Activated CD4-positive, alpha-beta T cell treated with anti-CD3 and anti-CD28 coated beads, Interleukin-2, amount 50 U/mL, for 16 hours (primary cell): Measurements from ENCODE around the gene ASTE1.

Experiments
- DNase-seq: peaks from one replicate; pipeline ENCODE4 v3.0.0-alpha.2; 2020

ASTE1 gene, protein sequence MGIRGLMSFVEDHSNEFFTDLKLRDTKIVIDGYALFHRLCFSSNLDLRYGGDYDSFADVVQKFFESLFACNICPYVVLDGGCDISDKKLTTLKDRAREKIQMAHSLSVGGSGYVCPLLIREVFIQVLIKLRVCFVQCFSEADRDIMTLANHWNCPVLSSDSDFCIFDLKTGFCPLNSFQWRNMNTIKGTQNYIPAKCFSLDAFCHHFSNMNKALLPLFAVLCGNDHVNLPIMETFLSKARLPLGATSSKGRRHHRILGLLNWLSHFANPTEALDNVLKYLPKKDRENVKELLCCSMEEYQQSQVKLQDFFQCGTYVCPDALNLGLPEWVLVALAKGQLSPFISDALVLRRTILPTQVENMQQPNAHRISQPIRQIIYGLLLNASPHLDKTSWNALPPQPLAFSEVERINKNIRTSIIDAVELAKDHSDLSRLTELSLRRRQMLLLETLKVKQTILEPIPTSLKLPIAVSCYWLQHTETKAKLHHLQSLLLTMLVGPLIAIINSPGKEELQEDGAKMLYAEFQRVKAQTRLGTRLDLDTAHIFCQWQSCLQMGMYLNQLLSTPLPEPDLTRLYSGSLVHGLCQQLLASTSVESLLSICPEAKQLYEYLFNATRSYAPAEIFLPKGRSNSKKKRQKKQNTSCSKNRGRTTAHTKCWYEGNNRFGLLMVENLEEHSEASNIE

DNA sequence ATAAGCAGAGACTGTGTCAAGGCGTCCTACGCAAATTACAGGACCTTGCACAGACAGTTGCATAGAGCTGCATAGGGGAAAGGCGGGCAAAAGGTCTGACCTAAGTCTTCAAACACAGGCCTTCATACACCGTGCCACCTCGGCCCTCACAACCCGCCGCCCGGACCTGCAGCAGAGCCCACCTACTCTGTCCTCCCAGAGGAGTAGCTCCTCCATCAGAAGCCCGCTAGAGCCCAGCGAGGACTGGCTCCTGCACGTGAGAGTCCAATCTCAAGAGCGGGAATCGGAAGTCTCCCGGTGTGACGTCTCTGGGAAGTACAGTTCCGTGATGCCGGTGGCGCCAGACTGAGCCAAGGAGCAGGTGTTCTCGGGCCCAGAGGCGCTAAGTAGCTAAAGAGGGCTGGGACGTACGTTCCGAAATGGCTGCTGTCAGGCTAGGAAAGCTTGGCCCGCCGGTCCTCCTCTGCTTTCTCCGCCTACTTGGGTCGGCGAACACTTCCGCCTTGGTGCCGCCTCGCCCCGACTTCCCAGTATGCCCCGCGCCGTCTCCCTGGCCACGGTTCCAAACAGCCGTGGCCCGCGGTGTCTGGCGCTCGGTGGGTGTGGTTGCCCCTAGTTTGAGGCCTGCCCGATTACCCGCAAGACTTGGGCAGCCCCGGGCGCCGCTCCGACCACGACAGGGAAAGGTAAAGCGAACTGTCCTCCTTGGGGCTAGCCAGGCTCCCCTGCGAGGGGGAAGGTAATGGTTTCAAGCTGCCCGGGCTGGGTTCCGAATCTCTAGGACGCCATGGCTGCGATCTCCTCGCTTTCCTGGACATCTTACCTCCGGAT lies at the start of gene ASTE1, which contains the start of gene NEK11:
ASTE1 (minus strand) TSS at position 505 of the 831 bp plus-strand sequence. CDS start 1,519 bp downstream, outside the sequence.
NEK11 (plus strand) TSS at position 557 of the 831 bp plus-strand sequence. CDS start 2,832 bp downstream, outside the sequence.
- DNase-seq, result peak; percentile 91

DNA sequence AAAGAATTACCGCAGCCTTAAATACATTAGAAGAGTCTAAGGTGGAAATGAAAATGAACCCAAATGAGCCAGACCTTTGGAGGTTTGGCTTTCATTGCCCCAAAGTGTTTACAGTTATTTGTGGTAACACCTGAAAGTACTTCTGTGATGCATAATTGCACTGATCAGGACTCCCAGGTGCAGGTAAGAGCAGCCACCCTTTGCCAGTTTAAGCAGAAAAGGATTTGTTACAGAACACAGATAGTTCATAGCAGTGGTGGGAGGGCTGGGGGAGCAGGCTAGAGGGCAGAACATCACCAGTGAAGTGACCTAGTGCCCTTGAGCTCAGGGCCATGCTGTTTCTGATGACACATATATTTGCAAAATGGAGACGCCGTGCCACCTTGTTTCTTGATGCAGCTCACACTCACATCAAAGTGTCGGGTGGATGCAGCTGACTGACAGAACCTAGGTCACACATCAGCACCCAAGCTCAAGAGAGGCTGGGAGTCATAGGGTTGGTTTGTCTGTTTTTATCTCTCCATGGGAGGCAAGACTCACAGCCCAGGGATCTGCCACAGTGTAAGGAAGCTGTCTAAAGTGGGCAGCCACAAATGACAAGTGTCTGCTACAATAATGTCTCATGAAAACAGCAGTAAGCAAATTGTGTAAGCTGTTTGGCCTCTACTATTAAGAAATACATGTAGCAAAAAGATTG lies 49.2 kb upstream of the ASTE1 start:
- no peak for DNase-seq

DNA sequence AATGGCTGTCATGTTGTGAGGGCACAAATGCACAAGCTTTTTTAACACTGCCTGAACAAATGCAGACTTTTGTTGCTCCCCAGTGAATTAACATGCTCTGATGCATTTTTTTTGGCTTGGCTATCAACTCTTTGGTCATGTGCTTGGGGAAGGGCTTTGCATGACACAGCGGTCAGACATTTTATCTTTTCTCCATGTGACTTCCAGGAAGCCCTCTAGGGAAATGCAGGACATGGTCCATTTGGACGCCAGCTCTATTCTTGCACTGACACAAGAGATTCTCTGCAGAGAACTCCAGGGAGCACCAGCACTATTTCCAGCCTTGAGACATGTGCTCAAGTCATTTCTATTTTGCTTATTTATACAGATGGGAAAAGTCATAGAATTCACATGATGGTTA lies 46.2 kb upstream of the ASTE1 start:
- DNase-seq, result no peak

DNA sequence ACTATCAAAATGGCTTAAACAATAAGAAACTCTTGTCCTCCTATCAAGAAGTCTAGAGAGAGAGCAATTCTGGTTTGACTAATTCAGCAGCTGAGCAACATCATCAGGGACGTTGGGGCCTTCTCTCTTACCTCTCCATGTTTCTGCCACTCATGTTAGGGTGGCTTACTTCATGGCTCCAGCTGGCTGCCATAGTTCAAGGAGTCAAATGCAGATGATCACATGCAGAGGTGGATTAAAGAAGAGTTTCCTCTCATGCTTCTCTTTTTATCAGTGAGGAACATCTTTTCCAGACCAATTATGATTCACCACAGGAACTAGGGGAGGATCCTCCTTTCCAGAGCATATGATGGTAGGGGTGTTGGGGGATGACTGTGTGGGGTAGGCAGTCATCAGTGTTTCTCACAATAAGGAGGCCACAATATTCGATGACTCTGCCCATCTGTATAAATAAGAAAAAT lies 45.5 kb upstream of the ASTE1 start:
- peak; percentile 9 for DNase-seq

DNA sequence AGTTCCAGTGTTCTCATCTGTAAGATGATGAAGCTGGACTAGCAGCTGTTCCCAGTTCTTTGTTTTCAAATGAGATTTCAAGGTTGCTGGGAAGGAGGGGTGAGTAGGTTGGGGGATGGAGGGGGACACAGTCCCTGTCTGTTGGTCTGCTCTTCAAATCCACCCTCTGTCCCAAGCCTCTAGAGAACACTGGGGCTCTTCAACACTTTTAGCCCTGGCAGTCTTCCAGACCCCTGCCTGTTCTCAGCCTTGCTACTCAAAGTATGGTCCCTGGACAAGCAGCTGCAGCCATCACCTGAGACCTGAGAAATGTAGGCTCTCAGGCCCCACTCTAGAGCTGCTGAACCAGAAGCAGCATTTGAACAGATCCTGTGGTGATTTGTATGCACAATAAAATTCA lies 41.4 kb upstream of the ASTE1 start:
- DNase-seq, result no peak

DNA sequence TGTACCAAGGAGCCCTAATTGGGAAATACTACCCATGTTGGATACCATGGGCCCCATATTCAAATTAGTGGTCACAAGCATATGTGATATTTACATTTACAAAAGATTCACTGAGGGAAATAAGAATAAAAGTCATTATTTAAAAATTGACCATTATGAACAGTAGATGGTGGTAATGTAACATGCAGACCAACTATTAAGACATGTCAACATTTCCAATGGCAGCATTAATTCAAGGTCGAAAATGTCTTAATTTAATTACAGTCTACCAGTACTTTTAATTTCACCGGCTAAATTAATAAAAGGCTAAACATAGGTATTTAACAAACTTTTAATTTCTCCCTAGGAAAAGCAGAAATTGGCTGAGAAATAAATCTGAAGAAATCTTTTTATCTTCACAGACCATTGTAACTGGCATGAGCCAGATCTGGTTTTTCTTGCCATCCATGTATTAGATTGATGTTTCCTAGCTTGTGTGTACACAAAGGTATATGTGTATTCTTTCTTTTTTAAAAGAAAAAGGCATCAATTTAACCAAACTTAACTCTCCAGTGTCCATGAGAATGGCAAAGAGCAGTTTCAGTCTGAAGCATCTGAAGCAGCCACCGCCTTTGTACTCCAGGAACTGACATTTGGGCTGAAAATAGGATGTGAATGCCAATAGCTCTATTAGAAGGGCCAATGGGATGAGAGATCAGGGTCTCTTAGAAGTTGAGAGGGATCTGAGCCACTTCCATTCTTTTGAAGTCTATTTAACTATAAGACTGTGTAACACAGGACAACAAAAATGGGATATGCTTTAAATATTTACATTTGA lies 26.6 kb upstream of the ASTE1 start:
- DNase-seq, result no peak

DNA sequence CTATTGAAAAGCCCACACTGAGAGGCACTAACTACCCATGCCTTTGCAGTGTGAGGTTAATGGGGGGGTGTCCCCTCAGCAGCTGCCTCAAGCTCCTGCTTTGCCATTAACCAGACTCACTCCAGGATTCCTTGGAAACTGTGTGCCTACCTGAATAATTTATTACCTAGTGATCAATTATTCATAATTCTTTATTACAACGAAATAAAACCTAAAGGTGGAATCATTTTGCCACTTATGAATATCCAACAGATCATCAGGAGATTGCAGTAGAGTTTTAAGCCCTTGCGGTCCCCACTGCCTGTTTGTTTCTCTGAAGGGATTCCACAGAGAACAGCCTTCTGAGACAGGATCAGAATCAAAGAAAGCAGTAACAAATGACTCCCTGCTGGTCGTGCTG lies 23.4 kb upstream of the ASTE1 start:
- no peak for DNase-seq

DNA sequence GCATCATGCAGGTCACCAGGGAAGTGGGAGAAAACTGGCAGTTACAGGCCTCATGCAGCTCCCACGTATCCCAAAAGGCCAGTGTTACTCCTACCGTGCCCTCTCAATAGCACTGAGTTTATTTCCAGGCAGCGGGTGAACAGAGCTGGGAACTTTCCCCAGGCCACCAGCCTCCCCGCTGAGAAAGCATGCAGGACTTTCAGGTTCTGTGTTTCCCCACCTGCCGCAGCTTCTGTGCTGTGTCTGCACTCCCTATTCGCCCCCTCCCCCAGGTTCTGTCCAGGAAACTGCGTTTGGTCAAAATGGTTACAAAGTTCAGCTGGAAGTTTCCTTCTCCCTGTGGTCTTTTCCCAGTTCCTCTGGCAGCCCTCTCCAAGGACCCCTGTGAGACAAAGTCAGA lies 21.4 kb upstream of the ASTE1 start:
- no peak for DNase-seq

DNA sequence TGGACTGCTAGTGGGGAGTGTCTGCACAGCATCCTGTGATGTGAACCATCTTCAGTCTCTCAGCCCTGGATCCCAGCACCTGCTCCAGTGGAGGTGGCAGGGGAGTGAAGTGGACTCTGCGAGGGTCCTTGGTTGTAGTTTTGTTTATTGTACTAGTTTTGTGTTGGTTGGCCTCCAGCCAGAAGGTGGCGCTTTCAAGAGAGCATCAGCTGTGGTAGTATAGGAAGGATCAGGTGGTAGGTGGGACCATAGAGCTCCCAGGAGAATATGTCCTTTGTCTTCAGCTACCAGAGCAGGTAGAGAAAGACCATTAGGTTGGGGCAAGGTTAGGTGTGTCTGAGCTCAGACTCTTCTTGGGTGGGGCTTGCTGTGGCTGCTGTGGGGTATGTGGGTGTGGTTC lies 21.0 kb upstream of the ASTE1 start:
- DNase-seq, result no peak

DNA sequence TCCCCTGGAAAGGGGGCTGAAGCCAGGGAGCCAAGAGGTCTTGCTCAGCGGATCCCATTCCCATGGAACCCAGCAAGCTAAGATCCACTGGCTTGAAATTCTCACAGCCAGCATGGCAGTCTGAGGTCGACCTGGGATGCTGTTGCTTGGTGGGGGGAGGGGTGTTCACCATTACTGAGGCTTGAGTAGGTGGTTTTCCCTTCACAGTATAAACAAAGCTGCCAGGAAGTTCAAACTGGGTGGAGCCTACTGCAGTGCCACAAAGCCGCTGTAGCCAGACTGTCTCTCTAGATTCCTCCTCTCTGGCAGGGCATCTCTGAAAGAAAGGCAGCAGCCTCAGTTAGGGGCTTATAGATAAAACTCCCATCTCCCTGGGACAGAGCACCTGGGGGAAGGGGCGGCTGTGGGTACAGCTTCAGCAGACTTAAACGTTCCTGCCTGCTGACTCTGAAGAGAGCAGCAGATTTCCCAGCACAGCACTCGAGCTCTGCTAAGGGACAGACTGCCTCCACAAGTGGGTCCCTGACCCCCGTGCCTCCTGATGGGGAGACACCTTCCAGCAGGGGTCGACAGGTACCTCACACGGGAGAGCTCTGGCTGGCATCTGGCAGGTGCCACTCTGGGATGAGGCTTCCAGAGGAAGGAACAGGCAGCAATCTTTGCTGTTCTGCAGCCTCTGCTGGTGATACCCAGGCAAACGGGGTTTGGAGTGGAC lies 15.8 kb upstream of the ASTE1 start:
- DNase-seq, result peak; percentile 50

DNA sequence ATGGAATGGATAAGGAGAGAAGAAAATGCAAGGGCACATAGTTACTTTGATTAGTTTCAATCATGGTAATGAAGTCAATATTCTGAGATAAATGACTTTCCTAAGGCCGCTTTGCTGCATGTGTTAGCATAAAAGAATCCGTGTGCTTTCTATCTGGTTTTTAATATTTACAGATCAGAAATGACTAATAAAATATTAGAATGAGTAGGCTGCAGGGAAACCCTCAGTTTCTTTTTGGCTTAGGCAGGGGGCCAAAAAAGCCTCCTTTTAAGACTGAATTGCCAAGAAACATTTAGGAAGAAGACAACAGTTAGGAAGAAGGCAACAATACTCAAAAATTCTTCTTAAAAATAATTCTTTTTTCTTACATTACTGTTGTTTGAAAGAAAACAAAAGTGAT lies 11.7 kb upstream of the ASTE1 start:
- DNase-seq, result no peak

DNA sequence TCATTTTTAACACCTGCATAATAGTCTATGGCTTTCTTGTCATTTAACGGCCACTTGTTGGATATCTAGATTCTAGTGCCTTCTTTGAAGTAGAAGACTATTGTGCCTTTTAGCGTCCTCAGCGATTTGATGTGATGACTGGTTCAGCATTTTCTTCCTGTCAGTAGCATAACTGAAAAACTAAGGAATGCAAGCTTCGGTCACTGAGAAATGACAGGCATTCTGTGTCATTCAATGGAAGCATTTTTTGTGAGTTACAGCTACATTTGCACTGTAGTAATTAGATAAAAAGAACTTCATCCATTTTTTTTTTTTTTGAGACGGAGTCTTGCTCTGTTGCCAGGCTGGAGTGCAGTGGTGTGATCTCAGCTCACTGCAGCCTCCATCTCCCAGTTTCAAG lies 10.4 kb upstream of the ASTE1 start:
- no peak for DNase-seq

DNA sequence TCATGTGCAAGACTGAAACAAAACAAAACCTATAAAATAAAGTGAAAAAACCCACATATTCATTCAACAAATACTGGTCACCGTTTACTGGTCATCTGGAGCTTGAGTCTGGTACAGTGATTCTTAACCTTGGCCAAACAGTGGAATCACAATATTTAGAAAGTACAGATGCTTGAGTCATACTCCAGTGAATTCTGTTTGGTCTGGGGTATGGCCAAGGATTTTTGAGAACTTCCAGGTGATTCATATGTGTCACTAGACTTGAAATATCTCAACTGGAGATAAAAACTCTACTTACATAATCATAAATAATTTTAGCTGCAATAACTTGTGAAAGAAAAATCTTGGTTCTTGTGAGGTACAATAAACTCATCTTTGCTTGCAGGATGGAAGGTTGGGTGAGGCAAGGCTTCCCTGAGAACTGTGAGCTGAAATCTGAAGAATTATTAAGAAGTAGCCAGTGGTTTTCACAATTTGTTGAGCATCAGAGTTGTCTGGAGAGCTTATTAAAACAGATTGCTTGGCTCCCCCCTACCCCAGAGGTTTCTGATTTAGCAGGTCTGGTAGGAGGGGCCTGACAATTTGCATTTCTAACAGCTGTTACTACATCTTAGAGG lies 9.7 kb upstream of the ASTE1 start:
- no peak for DNase-seq

DNA sequence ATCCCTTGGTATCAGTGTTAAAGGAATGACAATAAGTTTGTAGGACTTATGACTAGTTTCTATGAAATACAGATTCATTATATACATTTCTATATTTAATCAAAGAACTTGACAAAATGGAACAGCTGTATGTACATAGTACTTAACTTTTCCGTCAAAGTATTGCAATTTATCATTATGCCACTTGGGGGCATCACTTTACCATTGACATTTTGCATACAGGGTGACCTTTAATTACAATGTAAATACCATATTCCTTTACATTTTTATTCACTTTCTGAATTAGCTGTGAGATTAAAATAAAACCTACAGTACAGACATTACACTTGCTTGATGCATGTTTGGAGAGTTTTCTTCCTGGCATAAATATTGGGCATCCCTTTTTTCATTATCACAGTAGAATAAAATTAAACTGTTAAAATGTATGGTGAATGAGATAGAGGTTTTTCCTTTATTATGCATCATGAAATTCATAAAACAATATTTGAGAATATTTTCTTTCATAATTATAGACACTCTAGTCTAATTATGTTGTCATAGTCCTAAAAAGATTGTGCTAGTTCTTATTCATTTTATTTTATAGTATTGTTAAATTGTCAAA lies 7.0 kb upstream of the ASTE1 start:
- DNase-seq, result peak; percentile 65

DNA sequence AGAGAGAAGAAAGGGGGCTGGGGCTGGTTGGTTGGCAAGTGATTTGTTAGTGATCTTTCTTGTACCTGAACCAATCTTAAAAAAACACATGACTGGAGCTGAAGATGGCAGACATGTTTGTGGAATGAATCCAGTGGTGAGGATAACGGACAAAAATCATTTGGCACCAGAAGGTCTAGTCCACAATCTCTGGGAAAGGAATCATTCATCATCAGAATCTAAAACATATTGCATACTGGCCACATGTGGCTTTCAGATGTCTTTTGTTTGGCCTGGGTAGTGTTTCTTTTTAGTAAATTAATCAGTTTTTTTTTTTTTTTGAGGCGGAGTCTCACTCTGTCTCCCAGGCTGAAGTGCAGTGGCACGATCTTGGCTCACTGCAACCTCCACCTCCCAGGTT lies 5.0 kb upstream of the ASTE1 start:
- DNase-seq, result no peak

DNA sequence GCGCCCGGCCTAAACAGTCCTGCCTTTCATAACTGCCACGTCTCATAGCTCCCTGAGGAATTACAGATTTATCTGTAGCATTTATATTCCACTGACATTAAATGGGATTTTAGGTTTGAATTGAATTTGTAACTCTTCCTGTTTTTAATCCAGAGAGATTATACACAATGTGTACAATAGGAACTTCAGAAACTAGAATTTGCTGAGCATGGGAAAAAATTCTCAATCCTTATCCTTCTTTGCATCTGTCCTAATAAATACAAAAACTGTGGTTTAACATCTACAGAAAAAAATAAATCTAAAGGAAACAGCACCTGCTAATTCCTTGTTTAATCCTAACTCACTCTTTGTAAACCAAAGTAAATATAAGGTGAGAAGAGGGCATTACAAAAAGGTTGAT lies 2.2 kb upstream of the ASTE1 start:
- DNase-seq, result no peak

DNA sequence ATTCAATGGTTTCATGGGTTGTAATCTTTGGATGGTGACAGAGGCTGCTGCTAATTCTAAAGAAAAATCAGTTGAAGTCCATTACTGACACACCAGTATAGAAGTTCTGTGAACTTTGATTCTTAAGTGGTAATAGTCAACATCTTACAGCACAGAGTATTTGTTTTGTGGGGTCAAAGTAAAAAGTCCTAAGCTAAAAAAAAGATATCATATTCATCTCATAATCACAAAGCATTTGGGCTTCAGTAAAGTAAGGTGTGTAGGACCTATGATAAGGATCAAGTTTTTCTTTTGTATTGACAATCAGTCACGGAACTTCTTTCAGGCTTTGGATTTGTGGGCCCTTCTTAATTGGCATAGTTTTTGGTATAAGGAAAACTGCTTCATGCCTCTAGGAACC lies 1.1 kb downstream of the ASTE1 start:
- no peak for DNase-seq

DNA sequence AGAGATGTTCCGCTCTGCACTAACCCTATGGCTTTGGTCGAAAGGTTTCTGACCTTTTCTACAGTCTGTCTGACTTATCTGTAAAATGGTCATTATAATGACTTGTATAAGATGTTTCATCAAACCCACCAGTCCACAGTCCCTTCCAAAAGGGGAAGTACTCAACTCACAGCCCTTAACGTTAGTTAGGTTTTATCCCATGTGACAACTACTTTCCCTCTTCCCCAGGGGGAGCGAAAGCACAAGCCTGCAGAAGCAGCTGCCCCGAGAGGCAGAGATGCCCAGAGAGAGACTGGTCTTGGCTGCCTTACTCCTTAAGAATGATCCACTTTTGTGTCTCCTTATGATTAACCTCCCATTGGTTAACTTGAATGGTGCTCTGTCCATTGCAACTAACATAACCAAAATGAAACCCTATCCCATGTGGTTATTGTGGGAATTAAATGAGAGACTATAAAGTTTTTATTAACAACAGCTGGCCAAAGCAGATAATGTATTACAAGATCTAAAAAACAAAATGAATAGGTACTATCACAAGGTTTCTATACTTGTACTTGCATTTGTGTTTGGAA lies 6.4 kb downstream of the ASTE1 start:
- DNase-seq, result no peak

DNA sequence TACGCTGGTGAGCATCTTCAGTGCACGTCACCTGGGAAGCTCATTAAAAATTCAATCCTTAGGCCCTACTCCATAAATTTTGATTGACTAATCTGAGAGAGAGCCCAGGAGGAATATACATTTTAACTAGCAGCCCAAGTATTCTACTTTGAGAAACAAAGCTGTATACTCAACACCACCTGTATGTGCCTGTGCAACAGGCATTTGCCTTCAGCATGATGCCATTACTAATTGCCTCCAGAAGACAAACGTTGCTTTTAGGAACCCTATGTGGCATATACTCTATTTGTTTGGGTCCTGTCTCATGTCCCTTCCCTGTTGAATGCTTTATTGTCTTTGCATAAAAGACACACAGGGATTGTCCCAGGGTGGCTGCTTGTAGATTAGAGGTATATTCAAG lies 7.7 kb downstream of the ASTE1 start:
- no peak for DNase-seq

DNA sequence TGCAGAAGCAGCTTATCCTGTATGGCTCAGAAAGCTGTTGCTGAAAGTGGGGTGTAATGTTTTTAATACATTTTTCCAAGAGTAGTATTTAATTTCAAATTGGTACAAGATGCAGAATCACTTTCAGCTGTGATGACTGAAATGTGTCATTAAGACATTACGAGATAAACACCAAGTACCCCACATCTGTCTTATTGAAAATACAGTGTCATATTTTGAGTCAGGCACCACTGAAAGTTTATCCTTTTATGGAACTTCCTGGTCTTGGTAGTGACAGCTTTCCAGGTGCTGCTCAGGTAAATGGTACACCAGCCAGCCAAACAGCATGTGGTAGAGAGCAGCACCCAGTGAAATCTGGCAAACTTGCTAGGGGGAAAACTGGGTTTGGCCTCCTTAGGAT lies 16.9 kb downstream of the ASTE1 start:
- DNase-seq, result peak; percentile 28
